GM12864 (cell line): ENCODE results near the gene ENHO.

Source experiments
- DNase-seq: peaks from one replicate; pipeline ENCODE4 v3.0.0-alpha.2; 2011; ENCODE audit warnings: low read depth
- H3K4me3 ChIP-seq: 2 replicates; pipeline ENCODE4 v1.5.1; 2011; ENCODE audit warnings: mild to moderate bottlenecking, low read depth, low read length, control low read depth
- TF ChIP-seq, protein P1 (sequence below): IDR thresholded peaks from 2 replicates; pipeline ENCODE4 v1.5.1; 2011; ENCODE audit warnings: low read depth, mild to moderate bottlenecking, moderate library complexity, low read length, control low read depth, inconsistent platforms; ENCODE audit errors: missing control alignments

The ENHO gene

DNA sequence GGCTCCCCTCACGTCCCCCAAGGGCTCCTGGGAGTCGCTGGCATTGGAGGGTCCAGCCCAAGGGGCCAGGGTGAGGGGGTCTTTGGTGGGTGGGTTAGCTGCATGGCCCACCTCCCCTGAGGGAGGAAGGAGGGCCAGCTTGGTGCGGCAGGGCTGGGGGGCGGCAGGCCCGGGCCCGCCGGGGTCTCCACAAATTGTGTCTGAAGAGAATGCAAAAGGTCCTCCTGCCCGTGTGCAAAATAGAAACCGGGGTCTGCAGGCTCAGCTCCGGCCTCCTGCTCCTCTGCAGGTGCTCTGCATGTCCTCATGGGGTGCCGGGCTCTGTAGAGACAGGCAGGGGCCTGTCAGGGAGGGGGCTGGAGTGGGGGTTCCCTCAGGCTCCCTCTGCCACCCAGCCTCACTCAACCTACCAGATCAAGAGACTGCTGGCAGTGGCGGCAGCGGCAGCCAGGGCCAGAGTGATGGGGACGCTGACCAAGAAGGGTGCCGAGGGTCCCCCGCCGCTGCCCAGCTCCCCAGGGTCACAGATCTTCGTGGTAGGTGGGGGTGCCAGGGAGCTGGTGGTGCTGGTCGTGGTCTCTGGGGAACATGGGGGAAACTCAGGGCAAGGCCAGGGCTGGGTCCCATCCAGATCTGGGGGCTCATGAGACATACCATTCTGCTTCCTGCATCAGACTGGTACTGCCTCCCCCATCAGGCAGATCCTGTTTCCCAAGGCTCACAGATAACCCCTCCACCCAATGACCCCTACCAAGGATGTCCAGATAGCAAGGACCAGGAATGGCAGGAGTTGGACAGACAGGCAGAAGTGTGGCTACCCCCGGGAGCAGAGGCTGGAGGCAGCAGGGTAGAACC lies 29.2 kb upstream of the ENHO start:
- TF ChIP-seq, protein P1, sequence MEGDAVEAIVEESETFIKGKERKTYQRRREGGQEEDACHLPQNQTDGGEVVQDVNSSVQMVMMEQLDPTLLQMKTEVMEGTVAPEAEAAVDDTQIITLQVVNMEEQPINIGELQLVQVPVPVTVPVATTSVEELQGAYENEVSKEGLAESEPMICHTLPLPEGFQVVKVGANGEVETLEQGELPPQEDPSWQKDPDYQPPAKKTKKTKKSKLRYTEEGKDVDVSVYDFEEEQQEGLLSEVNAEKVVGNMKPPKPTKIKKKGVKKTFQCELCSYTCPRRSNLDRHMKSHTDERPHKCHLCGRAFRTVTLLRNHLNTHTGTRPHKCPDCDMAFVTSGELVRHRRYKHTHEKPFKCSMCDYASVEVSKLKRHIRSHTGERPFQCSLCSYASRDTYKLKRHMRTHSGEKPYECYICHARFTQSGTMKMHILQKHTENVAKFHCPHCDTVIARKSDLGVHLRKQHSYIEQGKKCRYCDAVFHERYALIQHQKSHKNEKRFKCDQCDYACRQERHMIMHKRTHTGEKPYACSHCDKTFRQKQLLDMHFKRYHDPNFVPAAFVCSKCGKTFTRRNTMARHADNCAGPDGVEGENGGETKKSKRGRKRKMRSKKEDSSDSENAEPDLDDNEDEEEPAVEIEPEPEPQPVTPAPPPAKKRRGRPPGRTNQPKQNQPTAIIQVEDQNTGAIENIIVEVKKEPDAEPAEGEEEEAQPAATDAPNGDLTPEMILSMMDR = no peak
- no peak for DNase-seq
- H3K4me3 ChIP-seq = no peak overlapping the region

DNA sequence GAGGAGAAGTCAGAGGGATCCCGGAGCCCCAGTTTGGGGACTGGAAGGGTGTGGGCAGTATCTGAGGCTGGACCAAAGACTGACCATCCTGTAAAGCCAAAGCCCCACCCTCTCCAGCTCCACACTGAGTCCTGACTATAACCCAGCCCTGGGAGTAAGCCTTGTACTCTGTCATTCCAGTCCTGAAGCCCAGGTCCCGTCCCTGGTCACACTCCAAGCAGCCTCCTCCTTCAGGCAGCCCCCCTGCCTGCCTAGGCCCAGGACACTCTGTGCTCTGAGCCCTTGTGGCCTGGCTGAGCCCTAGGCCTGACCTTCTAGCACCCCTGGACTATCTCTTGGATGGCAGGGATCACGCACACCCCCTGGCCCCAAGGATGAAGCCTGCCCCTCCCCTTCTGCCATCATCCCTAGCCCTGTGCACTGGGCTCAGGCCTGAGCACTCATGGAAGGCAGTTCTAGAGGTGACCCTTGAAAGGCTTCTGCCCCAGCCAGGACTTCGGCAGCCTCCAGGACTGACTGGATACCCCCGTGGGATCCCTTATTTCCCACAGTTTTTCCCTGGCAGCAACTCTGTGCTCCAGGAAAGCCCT lies 28.0 kb upstream of the ENHO start:
- DNase-seq = no peak
- TF ChIP-seq, protein P1 = no peak
- no peak overlapping the region for H3K4me3 ChIP-seq

GRCh38 chr9:34550016-34550680 lies 27.4 kb upstream of the ENHO start:
- TF ChIP-seq, protein P1 = peak; percentile 8
- no peak for DNase-seq
- no peak overlapping the region for H3K4me3 ChIP-seq

DNA sequence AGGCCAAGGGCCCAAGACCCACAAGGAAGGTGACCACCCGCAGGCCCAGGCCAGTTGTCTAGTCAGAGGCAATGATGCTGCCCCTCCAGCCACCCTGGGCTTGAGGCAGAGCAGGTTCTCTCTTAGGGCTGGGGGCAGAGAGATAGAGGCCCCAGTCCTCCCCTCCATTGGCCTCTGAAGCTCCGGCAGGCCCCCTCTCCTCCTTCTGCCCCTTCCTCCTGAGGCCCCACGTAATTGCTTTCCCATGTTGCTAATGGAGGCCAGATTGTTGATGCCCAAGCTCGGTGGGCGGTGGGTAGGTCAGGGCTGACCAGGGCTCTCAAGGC lies 26.6 kb upstream of the ENHO start:
- no peak overlapping the region for H3K4me3 ChIP-seq
- no peak for DNase-seq
- TF ChIP-seq, protein P1 = no peak

DNA sequence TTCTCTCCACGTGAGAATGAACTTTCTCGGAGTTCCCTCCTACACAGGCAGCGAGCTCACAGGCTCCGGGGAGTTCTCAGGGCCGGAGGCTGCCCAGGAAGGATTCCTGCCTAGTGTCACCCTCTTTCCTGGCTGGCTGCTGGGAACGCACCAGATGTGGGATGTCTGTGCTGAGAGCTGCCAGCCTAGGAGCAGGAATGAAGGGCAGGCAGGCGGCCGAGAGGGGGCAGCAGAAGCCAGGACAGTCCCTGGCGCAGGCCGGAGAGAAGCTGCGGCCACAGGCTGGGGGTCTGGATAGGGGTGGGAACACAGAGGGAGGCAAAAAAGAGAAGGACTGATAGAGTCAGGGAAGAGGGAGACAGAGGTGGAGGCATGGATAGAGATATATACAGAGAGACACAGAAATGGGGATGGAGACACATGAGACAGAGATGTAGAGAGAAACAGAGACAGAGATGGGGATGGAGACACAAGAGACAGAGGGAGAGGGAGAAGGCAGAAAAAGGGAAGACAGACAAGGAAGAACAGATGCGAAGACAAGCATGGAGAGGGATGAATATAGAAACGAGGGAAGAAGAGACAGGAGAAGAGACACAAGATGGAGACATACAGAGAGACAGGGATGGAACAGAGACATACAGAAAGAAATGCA lies 25.3 kb upstream of the ENHO start:
- DNase-seq = no peak
- TF ChIP-seq, protein P1 = peak; percentile 71
- no peak overlapping the region for H3K4me3 ChIP-seq

- H3K4me3 ChIP-seq = no peak overlapping the region
- TF ChIP-seq, protein P1 = peak; percentile 77
- DNase-seq = no peak
Measured at GRCh38 chr9:34546834-34547827, 24.3 kb upstream of the ENHO start.
